DOHH2 (cell line): ENCODE measurements around the gene FANCG.

Experiments
- CTCF ChIP-seq: fragments of 200-600 bp; sonication (generic); IDR thresholded peaks from one replicate; pipeline ENCODE4 v1.5.1; 2014; ENCODE audit warnings: antibody characterized with exemption, mild to moderate bottlenecking, low read depth, low read length; ENCODE audit not compliant: poor library complexity, severe bottlenecking
- EZH2phosphoT487 ChIP-seq: fragments of 200-600 bp; sonication (generic); IDR thresholded peaks from 2 replicates; pipeline ENCODE4 v1.6.1; 2017; ENCODE audit warnings: borderline replicate concordance, mild to moderate bottlenecking, antibody characterized with exemption, low read length, moderate library complexity, mixed read lengths

- TF ChIP-seq CTCF (no peak), EZH2phosphoT487 (no peak)
Observed at GRCh38 chr9:35106343-35106730, 26.6 kb upstream of the FANCG start.
